Measurements from ENCODE around the gene CD47. TPM values are rescaled to one million over a fixed set of nuclear protein-coding genes. Genes with fewer than 3 reads are reported as not detected.
A peak's percentile ranks its signal among the peaks of the same experiment; 100 is the strongest.

CD47 gene
- total RNA-seq, 1 experiment from 2014 or later = 76.9 TPM

DNA sequence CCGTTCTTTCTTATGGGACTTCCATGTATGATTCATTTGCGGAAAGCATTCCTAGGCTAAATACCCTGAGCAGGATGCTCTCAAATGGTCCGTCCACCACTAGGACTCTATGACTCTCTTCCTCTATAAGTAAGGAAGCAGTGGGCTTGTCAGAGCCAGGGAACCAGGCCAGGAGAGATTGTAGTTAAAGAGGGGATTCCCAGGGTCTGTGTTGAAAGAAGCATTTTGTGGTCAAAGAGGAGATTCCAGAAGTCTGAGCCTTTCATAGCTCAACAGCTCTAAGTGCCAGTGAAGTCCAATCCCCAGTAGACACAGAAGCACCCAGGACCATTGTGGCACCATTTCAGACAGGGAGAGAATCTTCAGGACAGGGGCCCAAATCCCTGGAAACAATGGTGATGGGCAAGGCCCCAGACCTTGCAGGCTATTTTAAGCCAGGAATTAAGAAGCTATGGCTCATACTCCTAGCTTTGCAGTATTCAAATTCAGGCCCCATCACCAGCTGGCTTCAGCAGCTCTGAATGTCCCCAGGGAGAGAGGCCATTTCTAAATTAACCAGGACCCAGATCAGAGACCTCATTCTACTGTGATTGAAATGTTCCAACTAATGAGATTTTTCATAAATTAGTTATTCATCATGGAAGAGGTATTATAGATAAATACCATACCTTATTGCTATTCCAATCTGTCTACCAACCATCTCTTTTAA lies 81.7 kb downstream of the CD47 start:
- no peak overlapping the region for H3K4me3 ChIP-seq
- H2AFZ ChIP-seq = no peak overlapping the region
- no peaks in the 10 kb centered on the region for H3K9me2 ChIP-seq (ENCODE audit: insufficient read depth)
- H3K79me2 ChIP-seq (ENCODE audit: low read depth) = no peaks in the 10 kb centered on the region
- H3K27me3 ChIP-seq (ENCODE audit: insufficient read depth, low read depth) = no peaks in the 10 kb centered on the region
- DNase-seq = no peak
- no peaks in the 10 kb centered on the region for H3K9me3 ChIP-seq (ENCODE audit: insufficient read depth, low read depth)
- no peak overlapping the region for H3K27ac ChIP-seq
- CTCF ChIA-PET = interaction anchor here (0.6 kb wide), 1 partner anchor 124 kb away, joined by 3 read pairs; no protein-coding TSS in a partner anchor
- POLR2A ChIA-PET (ENCODE audit: unreplicated experiment) = no interaction called here
- no TSS peak for BruUV-seq (replicated peaks)
- no peak for TF ChIP-seq EZH2 (IDR thresholded peaks at IDR 0.05; ENCODE audit: low read depth)
- no peak for TF ChIP-seq CTCF (conservative IDR thresholded peaks at IDR 0.05)
- H3F3A ChIP-seq (ENCODE audit: insufficient read depth, low read depth) = peaks cover 17% of the 10 kb centered on the region; the same call in 1 of the 2 replicates
- peaks cover 23% of the 10 kb centered on the region for H3K4me1 ChIP-seq (replicated peaks; ENCODE audit: insufficient read depth)
- intact Hi-C loops (cut with micrococcal nuclease; ENCODE audit: unreplicated experiment) = loop anchor here (5.0 kb wide), 2 partner anchors 398 to 463 kb away; no protein-coding TSS in a partner anchor
- no peak overlapping the region for H3K4me2 ChIP-seq
- no peaks in the 10 kb centered on the region for H4K20me1 ChIP-seq (ENCODE audit: insufficient read depth)
- no peaks in the 10 kb centered on the region for H3K36me3 ChIP-seq (ENCODE audit: low read depth)

DNA sequence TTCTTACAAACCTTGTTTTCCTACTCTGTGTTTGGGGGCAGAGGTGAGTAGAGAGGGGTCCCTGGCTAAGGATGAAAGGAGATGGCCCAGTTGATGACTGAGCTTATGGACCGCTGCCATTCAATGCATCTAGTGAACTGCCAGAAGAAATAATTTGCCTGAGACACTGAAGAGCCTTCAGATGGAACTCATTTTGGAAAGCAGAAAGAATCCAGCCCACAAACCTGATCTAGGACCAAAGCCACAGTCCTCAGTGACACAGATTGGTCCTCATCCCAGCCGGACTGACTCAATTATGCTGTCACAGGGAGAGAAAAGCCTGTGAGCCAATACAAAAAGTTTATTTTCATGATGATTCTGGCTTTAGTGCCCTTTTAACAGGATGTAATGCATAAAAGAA lies 82.7 kb downstream of the CD47 start:
- H3K9me3 ChIP-seq (ENCODE audit: insufficient read depth, low read depth) = no peaks in the 10 kb centered on the region
- H3K4me1 ChIP-seq (replicated peaks; ENCODE audit: insufficient read depth) = peaks cover 24% of the 10 kb centered on the region
- H3K9me2 ChIP-seq (ENCODE audit: insufficient read depth) = no peaks in the 10 kb centered on the region
- H3K4me2 ChIP-seq = no peak overlapping the region
- H3K27me3 ChIP-seq (ENCODE audit: insufficient read depth, low read depth) = no peaks in the 10 kb centered on the region
- no TSS peak for BruUV-seq (replicated peaks)
- H3K36me3 ChIP-seq (ENCODE audit: low read depth) = no peaks in the 10 kb centered on the region
- no peak overlapping the region for H3K4me3 ChIP-seq
- TF ChIP-seq EZH2 (IDR thresholded peaks at IDR 0.05; ENCODE audit: low read depth) (no peak), CTCF (conservative IDR thresholded peaks at IDR 0.05) (no peak)
- H2AFZ ChIP-seq = no peak overlapping the region
- no peak overlapping the region for H3K27ac ChIP-seq
- peaks cover 17% of the 10 kb centered on the region; the same call in 1 of the 2 replicates for H3F3A ChIP-seq (ENCODE audit: insufficient read depth, low read depth)
- intact Hi-C loops (cut with micrococcal nuclease; ENCODE audit: unreplicated experiment) = loop anchor here (5.0 kb wide), 2 partner anchors 399 to 464 kb away; no protein-coding TSS in a partner anchor
- no peaks in the 10 kb centered on the region for H4K20me1 ChIP-seq (ENCODE audit: insufficient read depth)
- no peaks in the 10 kb centered on the region for H3K79me2 ChIP-seq (ENCODE audit: low read depth)
- CTCF ChIA-PET = interaction anchor here (0.6 kb wide), 1 partner anchor 101 kb away, joined by 7 read pairs; no protein-coding TSS in a partner anchor
- POLR2A ChIA-PET (ENCODE audit: unreplicated experiment) = no interaction called here
- no peak for DNase-seq

DNA sequence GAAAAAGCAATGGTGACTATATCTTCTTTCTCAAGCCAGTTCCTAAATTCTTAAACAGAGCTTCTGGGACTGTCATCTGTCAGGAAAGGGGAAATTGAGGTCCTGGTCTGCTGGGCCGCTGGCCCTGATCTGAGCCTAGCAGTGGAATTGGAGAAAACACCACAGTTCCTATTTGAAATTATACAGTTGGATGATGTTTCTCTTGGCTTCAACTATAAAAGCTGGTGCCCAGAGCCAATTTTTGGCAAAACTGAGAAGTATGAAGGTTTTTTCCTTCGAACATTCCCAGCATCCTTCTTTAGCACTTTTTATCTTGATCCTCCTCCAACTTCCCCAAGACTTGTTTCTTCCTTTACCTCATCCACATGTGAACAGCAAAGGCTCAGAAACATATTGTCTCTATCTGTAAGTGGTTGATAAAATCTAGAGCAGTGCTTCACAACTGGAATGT lies 83.9 kb downstream of the CD47 start:
- no peak for DNase-seq
- Histone ChIP-seq H3K27ac (no peak overlapping the region), H3K9me3 (ENCODE audit: insufficient read depth, low read depth) (no peaks in the 10 kb centered on the region), H3K4me1 (replicated peaks; ENCODE audit: insufficient read depth) (peaks cover 36% of the 10 kb centered on the region), H3K36me3 (ENCODE audit: low read depth) (no peaks in the 10 kb centered on the region), H3K27me3 (ENCODE audit: insufficient read depth, low read depth) (no peaks in the 10 kb centered on the region), H3K79me2 (ENCODE audit: low read depth) (no peaks in the 10 kb centered on the region), H4K20me1 (ENCODE audit: insufficient read depth) (no peaks in the 10 kb centered on the region), H3F3A (ENCODE audit: insufficient read depth, low read depth) (peaks cover 28% of the 10 kb centered on the region), H3K4me2 (peak overlapping the region; percentile 67), H3K4me3 (no peak overlapping the region), H2AFZ (no peak overlapping the region), H3K9me2 (ENCODE audit: insufficient read depth) (no peaks in the 10 kb centered on the region)
- intact Hi-C loops (cut with micrococcal nuclease; ENCODE audit: unreplicated experiment) = loop anchor here (1.0 to 5.0 kb wide), 8 partner anchors 20 to 465 kb away; partner anchors contain the start of gene IFT57
- BruUV-seq (replicated peaks) = no TSS peak
- TF ChIP-seq EZH2 (IDR thresholded peaks at IDR 0.05; ENCODE audit: low read depth) (no peak), CTCF (conservative IDR thresholded peaks at IDR 0.05) (no peak)
- ChIA-PET POLR2A (ENCODE audit: unreplicated experiment) (no interaction called here), CTCF (interaction anchor here (0.8 kb wide), 1 partner anchor 79 kb away, joined by 3 read pairs; no protein-coding TSS in a partner anchor)
